GM21737 (cell line): Measurements from ENCODE around the gene ALOXE3.

ENCODE experiments used
- ATAC-seq: cut with Tn5 transposase; IDR thresholded peaks from one replicate; pipeline ENCODE4 v1.9.1; 2021; ENCODE audit warnings: mild to moderate bottlenecking, moderate library complexity; ENCODE audit not compliant: unreplicated experiment

The ALOXE3 gene

GRCh38 chr17:8154608-8155155 lies 36.4 kb upstream of the ALOXE3 start:
- no peak for ATAC-seq

- no peak for ATAC-seq
Measured at GRCh38 chr17:8153957-8154607, 35.8 kb upstream of the ALOXE3 start.

DNA sequence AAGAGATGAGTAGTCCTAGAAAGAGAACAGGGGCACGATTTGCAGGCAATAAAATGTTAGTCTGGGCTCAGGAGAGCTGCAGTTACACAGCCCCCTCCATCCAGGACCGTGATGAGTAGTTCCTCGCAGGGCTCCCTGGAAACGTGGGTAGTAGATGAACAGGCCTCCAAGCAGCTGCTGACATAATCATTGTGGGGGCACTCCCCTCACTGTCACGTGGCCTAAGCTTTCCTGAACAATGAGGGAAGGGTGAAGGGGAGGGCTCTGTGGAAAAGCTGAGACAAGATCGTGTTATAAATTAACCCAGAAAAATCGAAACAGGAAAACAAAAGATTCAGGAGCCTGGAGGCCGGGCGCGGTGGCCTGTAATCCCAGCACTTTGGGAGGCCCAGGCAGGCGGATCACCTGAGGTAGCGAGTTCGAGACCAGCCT lies 35.2 kb upstream of the ALOXE3 start:
- ATAC-seq = no peak

- no peak for ATAC-seq
Measured at GRCh38 chr17:8153031-8153451, 34.7 kb upstream of the ALOXE3 start.

- ATAC-seq = no peak
Measured at GRCh38 chr17:8152112-8152775, 33.9 kb upstream of the ALOXE3 start, which contains the start of gene PER1. PER1 (minus strand) TSS chr17:8152404; CDS start chr17:8150706, 1,698 bp downstream.

DNA sequence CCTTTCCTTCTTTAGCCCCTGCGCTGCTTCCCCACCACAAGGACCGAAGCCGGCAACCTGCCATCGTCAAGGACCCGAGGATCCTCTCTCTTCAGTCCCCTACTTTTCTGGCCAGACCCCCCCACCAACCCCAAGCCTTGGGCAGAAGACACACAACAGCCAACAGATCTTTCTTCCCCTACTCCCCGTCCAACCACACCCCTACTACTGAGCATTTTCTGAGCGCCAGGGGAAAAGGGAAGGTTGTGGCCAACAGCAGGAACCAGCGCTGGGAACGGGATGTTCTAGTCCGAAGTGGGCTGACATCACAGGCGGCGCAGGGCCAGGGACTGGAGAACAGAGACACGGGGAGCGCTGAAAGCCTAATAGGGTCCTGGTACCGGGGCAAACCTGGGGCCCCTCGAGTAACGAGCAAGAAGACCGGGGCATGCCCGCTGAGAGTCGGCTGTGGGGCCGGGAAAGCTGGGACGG lies 33.4 kb upstream of the ALOXE3 start:
- no peak for ATAC-seq

DNA sequence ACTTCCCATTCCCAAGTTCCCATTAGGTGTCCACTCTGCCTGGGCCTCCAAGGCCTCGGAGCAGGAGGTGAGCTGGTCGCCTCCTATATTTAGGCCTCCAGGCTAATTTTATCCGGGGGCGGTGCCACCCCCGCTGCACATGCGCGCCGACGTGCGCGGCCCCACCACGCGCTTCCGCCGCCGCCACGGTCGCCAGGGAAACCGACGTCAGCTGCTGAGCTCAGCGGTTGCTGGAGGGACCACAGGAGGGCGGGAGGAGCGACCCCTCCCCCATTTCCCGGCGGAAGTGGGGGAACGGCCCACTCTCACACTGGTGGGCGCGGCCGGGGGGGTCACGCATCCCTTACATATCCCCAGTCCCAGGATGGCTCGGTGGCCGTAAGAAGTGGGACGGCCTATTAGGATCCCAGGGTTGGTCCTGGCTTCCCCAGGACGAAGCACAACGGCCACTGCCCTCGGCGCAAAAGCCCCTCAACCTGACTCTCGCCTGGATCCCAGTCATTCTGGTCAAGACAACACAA lies 32.9 kb upstream of the ALOXE3 start:
- ATAC-seq = peak; percentile 35

- ATAC-seq = no peak
Measured at GRCh38 chr17:8150194-8151119, 32.1 kb upstream of the ALOXE3 start.

GRCh38 chr17:8149419-8150193 lies 31.3 kb upstream of the ALOXE3 start:
- ATAC-seq = no peak

DNA sequence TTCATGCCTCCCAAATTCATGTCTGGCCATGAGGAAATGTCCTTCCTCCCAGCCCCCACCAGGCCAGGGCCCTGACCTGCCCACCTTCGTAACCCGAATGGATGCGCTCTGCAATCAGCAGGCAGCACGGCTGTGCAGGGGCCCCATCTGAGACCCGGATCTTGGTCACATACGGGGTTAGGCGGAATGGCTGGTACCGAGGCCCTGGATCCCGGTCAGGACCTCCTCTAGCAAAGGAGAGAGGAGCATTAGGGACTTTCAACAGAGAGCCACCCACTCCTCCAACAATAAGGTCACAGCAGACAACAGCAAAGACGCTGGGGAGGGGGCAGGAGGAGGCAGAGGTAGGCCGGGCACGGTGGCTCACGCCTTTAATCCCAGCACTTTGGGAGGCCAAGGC lies 30.2 kb upstream of the ALOXE3 start:
- no peak for ATAC-seq

- no peak for ATAC-seq
Measured at GRCh38 chr17:8147805-8148404, 29.6 kb upstream of the ALOXE3 start.

DNA sequence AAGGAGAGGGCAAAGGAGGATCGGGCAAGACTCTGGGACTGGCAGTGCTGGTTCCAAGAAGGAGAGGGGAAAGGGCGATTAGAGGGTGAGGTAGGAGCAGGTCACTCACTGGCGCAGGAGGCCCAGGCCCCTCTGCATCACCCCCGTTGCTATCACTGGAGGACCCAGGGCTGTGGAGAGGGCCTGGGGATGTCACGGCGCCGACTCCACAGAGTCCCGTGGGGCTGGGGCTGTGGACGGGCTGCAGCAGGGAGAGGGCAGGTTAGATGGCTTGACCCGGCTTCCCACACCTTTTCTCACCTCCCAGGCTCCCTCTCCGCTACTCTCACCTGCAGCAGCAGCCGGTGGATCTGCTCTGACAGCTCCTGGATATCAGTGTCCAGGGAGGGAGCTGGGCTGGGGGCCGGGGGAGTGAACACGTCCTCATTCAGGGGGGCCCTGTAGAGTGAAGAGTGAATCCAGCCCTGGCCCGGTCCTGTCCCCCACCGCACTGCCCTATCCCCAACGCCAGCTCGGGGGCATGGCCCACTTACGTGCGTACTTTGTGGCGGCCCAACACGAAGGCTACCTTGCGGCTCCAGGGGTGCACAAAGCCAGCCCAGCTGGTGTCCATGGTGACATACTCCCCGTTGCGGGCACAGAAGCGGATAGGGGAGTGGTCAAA lies 29.0 kb upstream of the ALOXE3 start:
- ATAC-seq = no peak

DNA sequence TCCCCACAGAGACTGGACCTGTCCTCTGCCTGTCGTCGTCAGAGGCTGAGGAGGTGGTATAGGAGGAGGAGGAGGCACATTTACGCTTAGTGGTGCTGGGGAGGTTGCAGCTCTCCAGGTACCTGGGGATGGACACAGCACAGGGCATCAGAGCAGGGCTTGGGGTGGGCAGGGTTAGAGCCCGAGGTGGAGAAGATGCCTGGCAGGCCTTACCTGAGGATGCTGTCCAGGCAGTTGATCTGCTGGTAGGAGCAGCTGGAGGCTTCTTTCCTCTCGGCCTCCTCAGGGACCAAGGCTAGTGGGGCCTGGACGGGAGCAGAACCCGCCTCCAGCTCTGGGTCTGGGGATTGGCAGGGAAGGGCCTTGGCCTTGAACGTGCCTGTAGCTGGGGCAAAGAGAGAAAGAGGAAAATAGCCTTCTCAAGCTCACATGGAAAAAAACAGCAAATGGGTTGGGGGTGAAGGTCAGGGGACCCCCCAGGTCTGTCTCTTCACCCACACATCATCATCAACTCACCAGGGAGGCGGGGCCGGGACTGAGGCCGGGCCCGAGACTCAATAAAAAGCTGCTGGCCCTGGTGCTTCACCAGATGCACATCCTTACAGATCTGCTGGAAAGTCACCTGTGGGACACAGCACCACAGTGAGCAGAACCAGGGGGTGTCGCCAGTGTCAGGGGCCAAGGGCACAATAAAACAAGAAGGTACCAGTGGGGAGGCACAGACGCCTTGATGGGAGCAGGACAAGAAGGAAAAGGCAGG lies 28.2 kb upstream of the ALOXE3 start:
- no peak for ATAC-seq

- ATAC-seq = no peak
Measured at GRCh38 chr17:8145811-8146210, 27.5 kb upstream of the ALOXE3 start.

- no peak for ATAC-seq
Measured at GRCh38 chr17:8144401-8145231, 26.3 kb upstream of the ALOXE3 start.

DNA sequence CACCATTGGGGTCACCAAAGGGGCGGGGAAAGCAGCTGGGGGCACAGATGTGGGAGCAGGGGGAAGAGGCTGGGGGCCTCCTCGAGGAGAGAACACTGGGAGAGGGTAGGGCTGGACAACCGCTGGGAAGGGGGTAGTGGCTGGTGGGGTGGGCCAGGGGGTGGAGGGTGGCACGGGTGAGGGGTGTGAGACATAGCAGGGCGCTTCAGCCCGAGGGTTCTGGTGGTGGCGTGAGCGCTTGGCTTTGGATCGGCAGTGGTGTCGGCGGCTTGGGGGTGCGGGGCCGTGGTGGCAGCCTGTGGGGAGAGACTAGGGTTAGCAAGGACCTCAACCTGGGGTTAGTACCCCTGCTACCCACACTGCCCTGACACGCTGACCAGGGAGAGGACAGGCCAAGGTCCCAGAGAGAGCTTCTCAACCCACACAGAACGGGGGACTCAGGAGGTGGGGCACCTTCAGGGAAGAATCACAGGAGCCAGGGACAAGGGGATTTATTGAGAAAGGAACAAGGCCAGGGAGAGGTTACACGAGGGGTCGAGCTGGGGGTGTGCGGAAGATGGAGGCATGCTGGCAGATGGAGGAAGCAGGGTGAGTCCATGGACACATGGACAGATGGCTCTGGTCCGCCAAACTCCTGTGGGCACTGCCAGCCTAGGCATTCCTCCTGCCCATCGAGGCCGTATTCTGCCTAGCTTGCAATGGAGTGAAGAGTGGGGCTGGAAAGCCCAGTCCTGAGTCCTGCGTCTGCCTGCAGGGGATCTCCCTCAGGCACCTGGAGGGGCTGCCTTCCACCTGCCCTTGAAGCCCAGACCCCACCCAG lies 25.5 kb upstream of the ALOXE3 start:
- no peak for ATAC-seq
